GM12873 (cell line): ENCODE measurements around the gene CCDC106.

Experiments
- CTCF ChIP-seq: IDR thresholded peaks from 2 replicates; pipeline ENCODE4 v1.5.1; 2012; ENCODE audit warnings: low read depth, mild to moderate bottlenecking, moderate library complexity, low read length, control low read depth; ENCODE audit not compliant: insufficient read depth; ENCODE audit errors: missing control alignments

CCDC106 gene

GRCh38 chr19:55672418-55672817, 24.4 kb downstream of the CCDC106 start:
- TF ChIP-seq CTCF: no peak

GRCh38 chr19:55673465-55673864, 25.5 kb downstream of the CCDC106 start:
- no peak for TF ChIP-seq CTCF

- TF ChIP-seq CTCF: no peak
These were observed 25.9 kb downstream of the CCDC106 start for GRCh38 chr19:55673889-55674288.

GRCh38 chr19:55674459-55674840, 26.4 kb downstream of the CCDC106 start:
- TF ChIP-seq CTCF: no peak

- no peak for TF ChIP-seq CTCF
These were observed 27.0 kb downstream of the CCDC106 start, which contains the start of gene EPN1 for GRCh38 chr19:55674841-55675660. EPN1 (plus strand) TSS chr19:55675226; CDS start chr19:55678628, 3,402 bp downstream.

GRCh38 chr19:55675661-55676354, 27.8 kb downstream of the CCDC106 start:
- TF ChIP-seq CTCF: no peak

- no peak for TF ChIP-seq CTCF
These were observed 28.4 kb downstream of the CCDC106 start for GRCh38 chr19:55676383-55676782.
